Measurements from ENCODE around the gene MOXD1. TPM values are rescaled to one million over a fixed set of nuclear protein-coding genes. Genes with fewer than 3 reads are reported as not detected.

MOXD1 gene
- total RNA-seq, 4 donors from 2014 or later = 20.3 to 37.3 (median 33.2) TPM

- Histone ChIP-seq H3K36me3 (no peaks in the 10 kb centered on the region), H3K9me3 (no peaks in the 10 kb centered on the region), H3K27ac (no peak overlapping the region), H3K4me1 (no peaks in the 10 kb centered on the region), H3K27me3 (no peaks in the 10 kb centered on the region), H3K4me3 (no peak overlapping the region)
- no peak for ATAC-seq
- no peak for TF ChIP-seq POLR2A (IDR thresholded peaks at IDR 0.05)
- no peak for TF ChIP-seq EP300 (IDR thresholded peaks at IDR 0.05)
- no peak for TF ChIP-seq CTCF (IDR thresholded peaks at IDR 0.05)
- no peak for TF ChIP-seq POLR2AphosphoS5 (IDR thresholded peaks at IDR 0.05)
- WGBS, 2 donors (ENCODE audit: low coverage in 1 of 2) = 38 to 54% methylated on average over 3 of the region's 3 CpGs
Observed at GRCh38 chr6:132382630-132383175, 18.6 kb downstream of the MOXD1 start.

GRCh38 chr6:132381381-132381780 is 19.9 kb downstream of the MOXD1 start:
- Histone ChIP-seq H3K36me3 (no peaks in the 10 kb centered on the region), H3K4me1 (no peaks in the 10 kb centered on the region), H3K27ac (no peak overlapping the region), H3K4me3 (no peak overlapping the region), H3K27me3 (no peaks in the 10 kb centered on the region), H3K9me3 (no peaks in the 10 kb centered on the region)
- ATAC-seq = no peak
- WGBS, 2 donors (ENCODE audit: low coverage in 1 of 2) = 57 to 100% methylated on average over 1 of the region's 1 CpG
- TF ChIP-seq EP300 (IDR thresholded peaks at IDR 0.05) = no peak
- TF ChIP-seq POLR2AphosphoS5 (IDR thresholded peaks at IDR 0.05) = no peak
- TF ChIP-seq POLR2A (IDR thresholded peaks at IDR 0.05) = no peak
- TF ChIP-seq CTCF (IDR thresholded peaks at IDR 0.05) = no peak

- WGBS, 2 donors (ENCODE audit: low coverage in 1 of 2) = 60 to 67% methylated on average over 1 to 3 of the region's 3 CpGs
- Histone ChIP-seq H3K36me3 (no peaks in the 10 kb centered on the region), H3K9me3 (no peaks in the 10 kb centered on the region), H3K4me3 (no peak overlapping the region), H3K4me1 (no peaks in the 10 kb centered on the region), H3K27ac (no peak overlapping the region), H3K27me3 (no peaks in the 10 kb centered on the region)
- TF ChIP-seq POLR2AphosphoS5 (IDR thresholded peaks at IDR 0.05) = no peak
- TF ChIP-seq CTCF (IDR thresholded peaks at IDR 0.05) = no peak
- no peak for TF ChIP-seq EP300 (IDR thresholded peaks at IDR 0.05)
- no peak for TF ChIP-seq POLR2A (IDR thresholded peaks at IDR 0.05)
- no peak for ATAC-seq
Observed at GRCh38 chr6:132380358-132381029, 20.8 kb downstream of the MOXD1 start.

- H3K4me3 ChIP-seq = no peak overlapping the region
- no peak for TF ChIP-seq EP300 (IDR thresholded peaks at IDR 0.05)
- no peak for TF ChIP-seq POLR2A (IDR thresholded peaks at IDR 0.05)
- TF ChIP-seq POLR2AphosphoS5 (IDR thresholded peaks at IDR 0.05) = no peak
- TF ChIP-seq CTCF (IDR thresholded peaks at IDR 0.05) = no peak
- no peaks in the 10 kb centered on the region for H3K36me3 ChIP-seq
- no peaks in the 10 kb centered on the region for H3K4me1 ChIP-seq
- 78 to 93% methylated on average over 3 to 4 of the region's 4 CpGs for WGBS, 2 donors (ENCODE audit: low coverage in 1 of 2)
- no peak overlapping the region for H3K27ac ChIP-seq
- no peak for ATAC-seq
- no peaks in the 10 kb centered on the region for H3K9me3 ChIP-seq
- no peaks in the 10 kb centered on the region for H3K27me3 ChIP-seq
Observed at GRCh38 chr6:132369526-132369925, 31.7 kb downstream of the MOXD1 start.

- no peak for ATAC-seq
- H3K27ac ChIP-seq = no peak overlapping the region
- WGBS, 2 donors (ENCODE audit: low coverage in 1 of 2) = 78 to 90% methylated on average over 3 to 7 of the region's 7 CpGs
Observed at GRCh38 chr6:132368916-132369481, 32.3 kb downstream of the MOXD1 start.

More at GRCh38 chr6:132368916-132369481, 32.3 kb downstream of the MOXD1 start:
- H3K36me3 ChIP-seq = no peaks in the 10 kb centered on the region
- no peak for TF ChIP-seq EP300 (IDR thresholded peaks at IDR 0.05)
- no peak for TF ChIP-seq POLR2AphosphoS5 (IDR thresholded peaks at IDR 0.05)
- TF ChIP-seq CTCF (IDR thresholded peaks at IDR 0.05) = no peak
- TF ChIP-seq POLR2A (IDR thresholded peaks at IDR 0.05) = no peak
- no peaks in the 10 kb centered on the region for H3K27me3 ChIP-seq
- H3K4me3 ChIP-seq = no peak overlapping the region
- H3K4me1 ChIP-seq = no peaks in the 10 kb centered on the region
- H3K9me3 ChIP-seq = no peaks in the 10 kb centered on the region

Measured in gastroesophageal sphincter (tissue), 4 donors.